GM18951 (cell line): ENCODE results near the gene SEMA6A.

Source experiments
- POLR2A ChIP-seq: IDR thresholded peaks from 4 replicates; pipeline ENCODE4 v1.6.1; 2011; ENCODE audit warnings: mild to moderate bottlenecking; ENCODE audit not compliant: insufficient read length, insufficient read depth; ENCODE audit errors: extremely low read depth
- in situ Hi-C: fragments of 300-500 bp; cut with MboI; formaldehyde crosslinking; loops from one replicate; pipeline ENCODE4 v1.12.0; 2022; ENCODE audit warnings: low sequenced_read_pairs, mixed read lengths, inconsistent platforms; ENCODE audit not compliant: unreplicated experiment

Gene SEMA6A

DNA sequence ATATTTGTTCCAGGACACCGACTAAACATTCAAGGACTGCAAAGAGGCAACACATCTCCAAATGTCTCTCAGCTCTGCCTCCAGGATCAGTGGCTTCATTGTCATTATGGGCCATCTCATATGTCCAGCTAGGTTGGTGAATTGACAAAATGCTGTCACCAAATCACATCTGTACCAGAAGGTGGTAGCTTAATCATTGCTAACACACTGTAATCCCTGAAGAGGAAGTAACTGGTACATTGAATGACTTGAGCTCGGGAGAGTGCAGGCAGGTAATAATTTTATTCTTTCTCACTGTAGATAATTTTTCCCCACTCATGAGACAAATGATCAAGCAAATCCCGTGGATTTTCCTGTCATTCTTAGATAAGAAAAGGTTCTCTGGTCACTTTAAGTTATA lies 169.8 kb downstream of the SEMA6A start:
- in situ Hi-C loops, result no loop called here
- TF ChIP-seq POLR2A, result no peak

DNA sequence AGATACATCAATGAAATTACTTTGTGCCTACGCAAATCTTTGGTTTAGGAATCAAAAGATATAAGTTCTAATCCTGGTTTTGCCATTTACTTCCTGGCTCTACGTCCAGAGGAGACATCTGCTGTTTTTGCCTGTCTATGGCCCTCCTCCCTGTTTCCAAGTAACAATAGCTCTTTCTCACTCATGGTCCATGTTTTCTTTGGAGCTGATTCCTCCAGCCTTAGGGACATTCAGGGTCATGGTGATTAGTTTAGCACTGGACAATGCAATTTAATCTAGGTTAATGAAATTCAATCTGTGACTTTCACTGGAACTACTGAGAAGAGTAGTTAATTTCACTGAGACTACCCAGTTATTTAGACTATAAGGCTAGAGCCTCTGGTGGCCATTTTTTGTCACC lies 170.6 kb downstream of the SEMA6A start:
- no peak for TF ChIP-seq POLR2A
- in situ Hi-C loops, result no loop called here

DNA sequence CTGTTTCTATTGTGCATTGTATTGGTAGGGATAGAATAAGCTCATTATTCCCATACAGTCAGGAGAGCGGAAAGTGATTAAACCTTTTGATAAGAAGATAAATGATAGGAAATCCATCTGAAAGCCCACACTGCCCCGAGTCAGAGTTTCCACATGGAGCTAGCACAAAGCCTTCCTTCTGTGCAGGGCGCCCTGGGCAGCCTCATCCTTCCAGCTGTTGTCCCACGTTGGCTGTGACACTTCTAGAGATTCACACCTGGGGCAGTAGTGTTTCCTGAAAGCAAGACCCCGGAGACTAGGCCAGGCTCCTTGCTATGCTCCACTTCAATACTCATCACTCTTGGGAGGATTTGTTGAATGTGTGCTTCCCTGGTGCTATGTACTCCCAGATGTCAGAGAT lies 172.4 kb downstream of the SEMA6A start:
- in situ Hi-C loops, result no loop called here
- TF ChIP-seq POLR2A, result no peak

DNA sequence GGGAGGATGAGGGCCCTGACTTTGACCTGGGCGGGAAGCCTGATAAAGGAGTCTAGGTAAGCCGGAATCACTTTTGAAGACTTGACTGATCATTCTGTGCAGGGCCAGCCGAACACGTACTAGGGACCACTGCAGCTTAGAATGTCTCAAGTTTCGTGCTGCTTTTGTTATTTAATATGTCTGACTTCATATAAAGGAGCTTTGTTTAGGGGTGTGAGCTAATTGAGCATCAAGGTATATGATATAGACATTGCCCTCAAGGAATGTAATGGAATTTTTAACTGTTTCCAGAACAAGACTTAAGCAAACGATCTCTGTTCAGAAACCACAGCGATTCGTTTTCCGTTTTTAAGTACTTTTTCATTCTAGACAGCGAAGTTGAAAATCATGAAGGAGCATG lies 173.0 kb downstream of the SEMA6A start:
- in situ Hi-C loops, result no loop called here
- no peak for TF ChIP-seq POLR2A

DNA sequence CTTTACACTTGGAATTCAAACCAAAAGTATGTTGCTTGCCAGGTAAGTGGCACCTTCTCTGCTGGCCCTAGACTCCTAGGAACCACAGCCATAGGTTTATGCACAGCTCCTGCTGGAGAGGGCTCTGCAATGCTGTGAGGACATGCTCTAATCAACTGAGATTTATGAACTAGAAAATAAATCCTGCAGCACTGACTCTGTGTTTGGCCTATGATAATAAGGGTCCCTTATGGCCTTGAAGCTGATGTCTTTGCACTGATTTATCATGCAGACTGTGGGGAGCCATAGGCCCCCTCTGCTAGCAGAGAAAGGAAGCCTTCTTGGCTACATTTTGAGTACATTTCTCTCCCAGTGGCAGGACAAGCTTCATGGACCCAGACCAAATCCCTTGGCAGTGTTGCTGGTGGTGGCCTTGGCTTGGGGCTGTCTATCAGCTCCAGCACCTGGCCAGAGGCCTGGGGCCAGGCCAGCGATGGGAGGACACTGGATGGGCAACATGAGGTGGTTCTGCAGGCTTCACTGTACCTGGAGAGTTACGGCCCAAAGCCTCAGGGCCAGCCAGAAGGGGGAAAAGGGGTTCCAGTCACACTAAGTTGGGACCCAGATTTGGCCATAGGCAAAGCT lies 178.0 kb downstream of the SEMA6A start:
- in situ Hi-C loops, result no loop called here
- TF ChIP-seq POLR2A, result no peak

DNA sequence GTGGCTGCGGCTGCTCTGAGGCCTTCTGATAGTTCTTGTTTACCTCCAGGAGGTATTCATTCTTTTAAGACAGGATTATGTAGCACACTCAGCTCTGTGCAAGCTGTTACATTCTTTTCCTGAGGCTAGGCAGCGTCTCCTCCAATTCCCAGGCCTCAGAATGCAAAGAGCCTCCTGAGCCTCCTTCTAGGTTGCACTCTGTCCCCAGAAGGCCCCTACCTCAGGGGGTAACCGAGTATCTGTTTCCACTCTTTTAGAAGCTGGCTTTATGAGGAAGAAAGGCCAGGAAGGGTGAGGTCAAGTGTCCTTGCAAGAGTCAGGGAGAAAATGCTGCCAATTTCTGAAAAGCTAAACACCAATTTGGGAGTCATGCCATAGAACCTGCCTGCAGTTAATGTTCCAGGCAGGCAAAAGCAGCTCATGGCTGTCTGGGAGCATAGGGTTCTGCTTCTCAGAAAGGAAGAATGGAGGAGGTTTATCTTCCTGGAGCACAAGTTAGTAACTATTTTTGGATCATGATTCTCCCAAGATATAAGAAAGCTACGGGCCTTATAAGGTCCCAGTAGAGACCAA lies 178.9 kb downstream of the SEMA6A start:
- in situ Hi-C loops, result no loop called here
- TF ChIP-seq POLR2A, result no peak

DNA sequence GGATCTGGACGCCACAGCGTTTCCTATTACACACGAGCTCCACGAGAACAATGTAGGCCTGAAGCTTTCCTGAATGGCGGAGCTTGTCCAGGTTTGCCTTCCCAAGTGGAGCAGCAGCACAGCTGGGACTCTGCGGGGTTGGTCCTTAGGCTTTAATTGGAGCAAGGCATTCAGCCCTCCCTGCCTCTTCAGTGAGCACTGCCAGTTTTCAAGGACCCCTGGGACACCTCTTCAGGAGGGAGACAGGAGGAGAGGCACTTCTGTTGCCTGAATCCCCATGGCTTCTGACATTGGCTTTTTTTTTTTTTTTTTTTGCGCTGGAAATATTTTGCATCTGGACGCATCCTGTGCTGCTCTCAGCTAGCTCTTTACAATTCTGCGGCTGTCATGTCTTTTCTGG lies 179.4 kb downstream of the SEMA6A start:
- in situ Hi-C loops, result no loop called here
- TF ChIP-seq POLR2A, result no peak

DNA sequence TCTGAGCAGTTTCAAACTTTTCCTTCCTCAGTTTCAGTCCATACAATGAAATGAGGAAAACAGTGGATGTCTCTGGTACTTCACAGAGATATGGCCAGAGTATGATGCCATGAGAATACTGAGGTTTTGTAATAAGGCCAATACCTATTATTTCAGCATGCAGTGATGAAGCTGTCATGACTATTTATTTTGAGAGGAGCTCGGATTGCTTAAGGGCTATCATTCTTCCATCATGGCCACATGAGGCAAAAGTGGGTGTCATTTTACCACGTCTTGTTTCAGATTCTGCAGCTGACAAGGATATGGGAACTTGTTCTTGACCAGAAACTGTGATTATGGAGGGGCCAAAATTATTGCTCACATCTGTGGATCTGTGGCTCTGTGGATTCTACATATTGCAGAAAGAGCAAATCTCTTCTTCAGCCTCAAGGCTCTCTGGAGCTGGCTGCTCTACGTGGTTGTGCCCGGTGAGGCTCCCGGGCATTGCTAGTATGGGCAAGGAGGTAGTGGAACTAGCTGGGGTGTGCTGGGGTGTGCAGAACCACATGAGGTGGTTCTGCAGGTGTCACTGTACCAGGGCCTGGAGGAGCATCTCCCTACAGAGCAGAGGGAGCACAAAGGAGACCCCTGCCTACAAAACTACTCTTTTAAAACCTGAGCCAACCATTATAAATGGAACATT lies 180.3 kb downstream of the SEMA6A start:
- in situ Hi-C loops, result no loop called here
- no peak for TF ChIP-seq POLR2A
